GM19463 (cell line): ENCODE results near the gene PTPRS.
"Not testable (repeated sequence)": the region's sequence is repeated elsewhere in the genome, so short reads cannot be mapped to it uniquely, and the experiment has no call there.

Experiments
- ATAC-seq: cut with Tn5 transposase; IDR thresholded peaks from one replicate; pipeline ENCODE4 v1.9.1; 2021; ENCODE audit warnings: mild to moderate bottlenecking, moderate library complexity; ENCODE audit not compliant: unreplicated experiment

Gene PTPRS

GRCh38 chr19:5340637-5341447 is at the start of gene PTPRS:
PTPRS (minus strand) TSS chr19:5340812; CDS start chr19:5286140, 54,672 bp downstream.
- ATAC-seq = no peak

- no peak for ATAC-seq
These were observed 48.7 kb upstream of the PTPRS start for GRCh38 chr19:5389353-5389752.

- ATAC-seq = no peak
These were observed 46.9 kb upstream of the PTPRS start for GRCh38 chr19:5387472-5387871.

- ATAC-seq = no peak
These were observed 46.2 kb upstream of the PTPRS start for GRCh38 chr19:5386841-5387240.

- ATAC-seq = not testable (repeated sequence)
These were observed 40.6 kb upstream of the PTPRS start for GRCh38 chr19:5381197-5381596.

GRCh38 chr19:5380215-5380919 is 39.8 kb upstream of the PTPRS start:
- ATAC-seq = no peak

DNA sequence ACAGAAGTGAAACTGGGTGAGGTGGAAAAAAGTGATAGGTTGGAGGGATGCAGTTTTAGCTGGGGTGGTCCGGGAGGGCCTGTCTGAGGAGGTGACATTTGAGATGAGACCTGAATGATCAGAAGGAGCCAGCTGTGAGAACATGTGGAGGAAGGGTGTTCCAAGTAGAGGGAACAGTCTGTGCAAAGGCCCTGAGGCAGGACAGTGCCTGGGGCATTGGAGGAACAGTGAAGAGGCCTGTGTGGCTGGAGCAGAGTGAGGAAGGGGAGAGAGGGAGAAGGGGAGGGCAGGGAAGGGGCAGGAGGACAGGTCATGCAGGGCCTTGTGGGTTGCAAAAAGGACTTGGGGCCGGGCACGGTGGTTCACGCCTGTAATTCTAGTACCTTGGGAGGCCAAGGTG is 36.3 kb upstream of the PTPRS start:
- ATAC-seq = no peak

GRCh38 chr19:5372572-5373200 is 32.1 kb upstream of the PTPRS start:
- no peak for ATAC-seq

DNA sequence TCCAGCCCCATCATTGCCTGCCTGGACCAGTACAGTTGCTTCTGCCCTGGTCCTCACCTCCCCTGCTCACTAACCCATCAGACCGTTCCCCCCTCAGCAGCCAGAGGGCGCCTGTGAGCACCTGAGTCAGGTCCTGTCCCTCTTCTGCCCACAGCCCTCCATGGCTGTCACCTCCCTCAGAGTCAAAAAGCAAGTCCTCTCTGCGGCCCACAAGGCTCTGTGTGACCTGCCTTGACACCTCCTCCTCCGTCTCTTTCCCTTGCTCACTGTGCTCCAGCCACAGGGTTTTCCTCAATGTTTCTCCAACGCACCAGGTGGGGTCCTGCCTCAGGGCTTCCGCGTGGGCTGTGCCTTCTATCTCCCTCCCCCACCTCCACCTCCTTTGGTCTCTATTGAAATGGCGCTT is 29.4 kb upstream of the PTPRS start:
- ATAC-seq = no peak

GRCh38 chr19:5369304-5369703 is 28.7 kb upstream of the PTPRS start:
- no peak for ATAC-seq

DNA sequence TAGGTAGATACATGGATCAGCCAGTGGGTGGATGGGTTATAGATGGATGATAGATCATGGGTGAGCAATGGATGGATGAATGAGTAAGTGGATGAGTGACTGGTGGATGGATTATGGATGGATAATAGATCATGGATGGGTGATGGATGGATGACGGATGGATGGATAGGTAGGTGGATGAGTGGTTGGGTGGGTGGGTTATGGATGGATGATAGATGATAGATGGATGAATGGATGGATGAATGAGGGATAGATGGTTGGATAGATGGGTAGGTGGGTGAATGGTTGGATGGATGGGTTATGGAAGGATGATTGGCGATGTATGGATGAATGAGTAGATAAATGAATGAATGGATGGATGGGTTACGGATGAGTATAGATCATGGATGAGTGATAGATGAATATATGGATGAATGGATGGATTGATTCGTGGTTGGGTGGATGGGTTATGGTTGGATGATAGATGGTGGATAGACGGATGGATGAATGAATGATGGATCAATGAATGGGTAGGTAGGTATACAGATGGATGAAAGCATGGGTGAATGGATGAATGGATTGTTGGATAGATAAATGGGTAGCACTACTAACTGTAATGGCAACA is 27.0 kb upstream of the PTPRS start:
- no peak for ATAC-seq

DNA sequence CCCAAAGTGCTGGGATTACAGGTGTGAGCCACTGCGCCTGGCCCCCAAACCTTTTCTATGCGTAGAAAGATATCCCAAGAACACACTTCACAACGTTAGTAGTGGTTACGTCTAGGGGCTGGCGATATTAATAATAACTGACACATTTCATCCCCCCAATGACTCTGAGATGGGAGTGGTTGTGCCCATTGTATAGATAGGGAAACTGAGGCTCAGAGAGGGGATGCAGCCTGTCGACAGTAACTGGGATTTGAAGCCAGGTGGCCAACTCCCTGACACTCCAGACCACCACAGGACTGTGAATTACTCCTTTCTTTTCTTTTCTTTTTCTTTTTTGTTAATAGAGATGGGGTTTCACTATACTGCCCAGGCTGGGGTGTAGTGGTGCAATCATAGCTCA is 25.3 kb upstream of the PTPRS start:
- ATAC-seq = no peak

DNA sequence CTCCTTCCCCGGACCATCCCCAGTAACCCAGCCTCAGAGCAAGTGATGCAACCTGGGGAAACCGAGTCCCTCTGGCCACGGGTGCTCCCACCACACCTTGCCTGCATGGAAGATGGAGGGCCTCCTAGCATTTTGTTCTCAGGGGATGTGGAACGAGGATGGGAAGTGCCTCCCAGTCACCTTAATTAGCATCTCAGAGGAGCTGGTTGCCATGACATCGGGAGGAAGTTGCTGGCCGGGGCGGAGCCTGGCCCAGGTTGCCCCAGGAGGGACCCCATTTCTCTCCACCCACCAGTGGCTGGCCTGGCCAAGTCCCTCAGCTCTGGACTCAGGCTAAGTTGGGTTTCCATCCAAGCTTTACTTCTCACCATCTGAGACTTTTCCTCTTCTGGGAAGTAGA is 24.1 kb upstream of the PTPRS start:
- ATAC-seq = no peak

GRCh38 chr19:5361839-5362238 is 21.2 kb upstream of the PTPRS start:
- not testable (repeated sequence) for ATAC-seq

- ATAC-seq = no peak
These were observed 20.8 kb upstream of the PTPRS start for GRCh38 chr19:5361407-5361806.

GRCh38 chr19:5360003-5360780 is 19.6 kb upstream of the PTPRS start:
- no peak for ATAC-seq

- no peak for ATAC-seq
These were observed 17.7 kb upstream of the PTPRS start for GRCh38 chr19:5358173-5358800.

DNA sequence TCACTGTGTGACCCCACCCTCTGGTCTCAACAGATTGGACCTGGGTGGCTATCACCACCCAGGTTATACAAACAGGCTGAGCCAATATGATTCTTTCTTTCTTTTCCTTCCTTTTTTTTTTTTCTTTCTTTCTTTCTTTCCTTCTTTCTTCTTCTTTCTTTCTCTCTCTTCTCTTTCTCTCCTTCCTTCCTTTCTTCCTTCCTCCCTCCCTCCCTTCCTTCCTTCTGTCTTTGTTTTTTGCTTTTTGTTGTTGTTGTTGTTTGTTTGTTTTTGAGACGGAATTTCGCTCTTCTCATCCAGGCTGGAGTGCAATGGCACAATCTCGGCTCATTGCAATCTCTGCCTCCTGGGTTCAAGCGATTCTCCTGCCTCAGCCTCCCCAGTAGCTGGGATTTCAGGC is 17.0 kb upstream of the PTPRS start:
- ATAC-seq = no peak

DNA sequence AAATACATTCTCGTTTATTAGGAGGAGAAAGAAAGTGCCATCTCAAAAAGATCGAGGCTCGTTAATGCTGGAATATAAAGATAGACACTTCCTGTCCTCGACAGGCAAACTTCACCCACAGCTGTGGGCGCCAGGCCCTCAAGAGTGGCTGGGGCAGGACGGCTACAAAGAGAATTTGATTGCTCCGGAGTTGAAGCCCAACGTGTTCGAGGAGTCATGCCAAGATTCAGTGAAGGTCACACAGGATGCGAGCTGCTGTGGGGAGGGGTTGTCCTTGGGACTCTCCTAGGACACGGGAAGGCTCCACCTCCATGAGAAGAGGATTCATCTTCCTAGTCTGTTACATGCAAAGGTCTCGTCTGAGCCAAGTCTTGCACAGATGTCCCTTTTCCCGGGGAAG is 16.3 kb upstream of the PTPRS start:
- ATAC-seq = no peak

- no peak for ATAC-seq
These were observed 15.8 kb upstream of the PTPRS start for GRCh38 chr19:5356428-5356827.
